GOT3 (cell line): Measurements from ENCODE around the gene SETD6.

ENCODE experiments used
- DNase-seq: peaks from one replicate; lab custom pipeline; 2025; ENCODE audit warnings: mixed read lengths; lab: John Stamatoyannopoulos, UW

SETD6 gene

GRCh38 chr16:58493756-58494431 is 21.4 kb upstream of the SETD6 start:
- no peak for DNase-seq

DNA sequence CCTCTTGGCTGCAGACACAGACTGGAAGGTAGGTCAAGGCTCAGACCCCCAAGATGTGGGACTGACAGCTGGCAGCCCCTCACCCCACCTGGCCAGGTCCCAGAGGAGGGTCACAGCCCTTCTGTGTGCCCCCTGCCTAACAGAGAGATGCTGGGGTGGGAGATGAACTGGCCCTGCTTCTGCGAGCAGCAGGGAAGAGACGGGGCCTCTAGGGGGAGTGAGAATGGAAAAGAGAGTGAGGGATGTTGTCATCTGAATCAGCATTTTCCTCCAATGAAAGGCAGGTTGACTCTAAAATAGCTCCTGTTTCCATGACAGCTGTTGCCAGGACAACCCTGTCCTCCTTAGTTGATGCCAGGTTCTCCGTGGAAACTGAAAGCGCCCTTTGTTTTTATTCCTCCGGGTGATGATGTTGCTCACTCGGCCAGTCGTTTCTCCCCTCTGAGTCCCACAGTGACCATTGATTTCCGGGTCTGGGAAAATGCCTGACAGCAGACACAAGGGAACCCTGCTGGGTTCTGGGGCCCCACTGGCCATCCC is 20.3 kb upstream of the SETD6 start:
- DNase-seq = peak; percentile 55

DNA sequence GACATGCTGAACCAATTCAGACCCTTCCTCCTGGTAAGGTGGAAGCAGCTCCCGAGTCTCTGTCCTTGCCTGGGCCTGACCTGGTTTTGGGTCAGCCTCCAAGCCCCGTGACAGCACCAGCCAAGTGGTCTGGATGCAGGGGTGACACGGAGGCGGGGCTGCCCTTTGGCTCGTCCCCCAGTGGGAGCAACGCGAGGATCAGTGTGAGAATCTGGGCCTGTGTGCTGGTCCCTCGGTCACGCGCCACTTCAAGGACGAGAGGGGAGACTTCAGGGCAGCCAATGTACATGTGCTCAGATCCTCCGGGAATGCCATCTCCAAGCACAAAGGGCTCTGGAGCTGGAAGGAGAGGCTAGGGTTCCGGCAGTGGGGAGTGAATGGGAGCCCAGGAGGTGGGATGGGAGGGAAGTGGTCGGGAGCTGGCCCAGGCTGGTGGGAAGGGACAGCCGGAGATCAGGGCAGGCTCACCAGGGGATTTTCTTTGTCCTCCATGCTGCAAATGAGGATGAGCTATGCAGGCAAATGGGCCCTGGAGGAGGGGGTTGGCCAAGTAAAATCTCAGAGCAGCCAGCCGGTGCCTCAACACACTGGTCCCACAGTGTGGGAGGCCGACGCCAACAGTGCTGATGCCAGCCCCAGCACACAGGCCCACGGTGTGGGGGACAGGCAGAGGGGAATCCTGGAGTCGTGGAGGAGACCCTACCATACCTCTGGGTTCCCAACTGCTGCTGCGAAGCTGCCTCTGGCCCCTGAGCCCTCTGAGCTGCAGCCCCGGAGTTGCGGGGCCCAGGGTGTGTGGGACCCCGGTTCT is 19.6 kb upstream of the SETD6 start:
- DNase-seq = no peak

GRCh38 chr16:58497468-58497867 is 17.8 kb upstream of the SETD6 start:
- no peak for DNase-seq

- no peak for DNase-seq
Measured at GRCh38 chr16:58497935-58498334, 17.4 kb upstream of the SETD6 start.

DNA sequence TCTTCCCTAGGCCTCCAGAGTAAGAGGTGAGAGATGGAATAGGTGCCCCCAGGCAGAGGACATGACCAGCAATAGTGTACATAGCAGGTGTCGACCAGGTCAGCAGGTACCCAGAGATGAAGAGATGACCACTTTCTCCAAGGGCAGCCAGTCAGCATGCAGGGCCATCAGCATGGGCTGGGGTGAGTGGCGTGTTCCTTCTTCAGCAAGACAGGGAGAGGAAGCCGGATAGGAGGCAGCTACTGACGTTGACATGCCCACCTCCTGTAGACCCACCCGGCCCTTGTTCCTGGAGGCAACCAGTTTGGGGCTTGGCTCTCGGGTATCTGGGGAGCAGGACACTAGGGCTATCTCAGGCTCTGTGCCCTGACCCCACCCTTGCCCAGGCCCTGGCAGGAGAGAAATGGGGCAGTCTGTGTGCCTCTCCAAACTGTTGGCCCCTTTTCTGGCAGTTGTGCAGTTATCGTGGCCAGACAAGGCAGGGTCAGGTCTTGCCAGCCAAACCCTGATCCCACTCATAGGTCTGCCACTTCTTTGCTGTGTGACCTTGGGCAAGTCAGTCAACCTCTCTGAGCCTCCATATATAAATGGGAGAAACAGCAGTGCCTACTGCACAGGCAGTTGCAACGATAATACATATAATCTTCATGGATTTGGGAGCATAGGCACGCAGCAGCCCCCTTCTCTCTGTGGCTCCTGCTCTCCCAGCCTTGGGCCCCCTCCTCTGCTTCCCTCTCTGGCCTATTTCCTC is 16.8 kb upstream of the SETD6 start:
- DNase-seq = no peak

DNA sequence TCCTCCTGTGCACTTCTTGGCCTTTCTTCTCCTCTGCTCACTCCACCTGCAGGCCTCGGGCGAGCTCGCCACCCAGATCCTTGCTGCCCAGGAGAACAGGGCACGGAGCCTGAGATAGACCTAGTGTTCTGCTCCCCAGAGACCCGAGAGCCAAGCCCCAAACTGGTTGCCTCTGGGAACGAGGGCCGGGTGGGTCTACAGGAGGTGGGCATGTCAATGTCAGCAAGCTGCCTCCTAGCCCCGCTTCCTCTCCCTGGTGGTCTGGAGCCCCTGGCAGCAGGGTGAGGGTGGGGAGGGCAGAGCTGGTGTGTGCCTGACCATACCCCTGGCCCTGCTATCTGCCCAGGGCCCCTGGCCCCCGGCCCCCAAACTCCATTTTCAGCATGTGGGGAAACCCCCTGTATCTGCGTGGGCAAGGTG is 16.2 kb upstream of the SETD6 start:
- DNase-seq = no peak

DNA sequence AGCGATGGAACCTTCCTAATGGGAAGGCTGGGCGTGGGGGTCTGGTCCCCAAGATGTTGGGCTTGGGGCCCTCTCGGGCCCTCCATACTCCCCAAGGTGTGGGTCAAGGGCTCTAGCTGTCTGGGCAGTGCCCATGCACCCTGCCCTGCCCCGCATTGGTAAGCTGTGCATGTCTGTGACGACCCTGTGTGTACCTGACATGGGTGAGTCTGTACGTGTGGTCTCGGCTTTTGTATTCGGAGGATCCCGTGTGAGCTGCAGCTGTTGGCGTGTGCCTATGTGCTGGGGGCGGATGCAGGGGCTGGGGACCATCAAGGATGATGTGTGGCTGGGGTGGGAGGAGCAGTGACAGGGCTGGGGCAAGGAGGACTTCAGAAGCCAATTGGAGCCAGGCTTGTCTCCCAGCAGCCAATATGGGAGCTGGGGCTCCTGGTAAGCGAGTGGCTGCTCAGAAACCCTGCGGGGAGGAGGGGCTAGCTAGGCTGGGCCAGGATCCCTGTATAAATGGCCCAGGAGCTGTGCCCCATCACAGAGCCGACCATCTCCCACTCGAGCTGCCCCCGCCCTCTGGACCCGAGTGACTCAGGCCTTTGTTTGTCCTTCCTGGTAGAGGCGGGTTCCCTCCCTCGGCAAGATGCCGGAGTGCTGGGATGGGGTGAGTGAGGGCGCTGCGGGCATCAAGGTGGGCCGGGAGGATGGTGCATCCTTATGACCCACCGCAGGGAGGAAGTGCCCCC is 15.5 kb upstream of the SETD6 start, which contains the start of gene NDRG4:
TSS of gene NDRG4 (plus strand) at position 529 of the 737 bp plus-strand sequence. CDS start at position 635, 106 bp downstream.
- DNase-seq = peak; percentile 32

DNA sequence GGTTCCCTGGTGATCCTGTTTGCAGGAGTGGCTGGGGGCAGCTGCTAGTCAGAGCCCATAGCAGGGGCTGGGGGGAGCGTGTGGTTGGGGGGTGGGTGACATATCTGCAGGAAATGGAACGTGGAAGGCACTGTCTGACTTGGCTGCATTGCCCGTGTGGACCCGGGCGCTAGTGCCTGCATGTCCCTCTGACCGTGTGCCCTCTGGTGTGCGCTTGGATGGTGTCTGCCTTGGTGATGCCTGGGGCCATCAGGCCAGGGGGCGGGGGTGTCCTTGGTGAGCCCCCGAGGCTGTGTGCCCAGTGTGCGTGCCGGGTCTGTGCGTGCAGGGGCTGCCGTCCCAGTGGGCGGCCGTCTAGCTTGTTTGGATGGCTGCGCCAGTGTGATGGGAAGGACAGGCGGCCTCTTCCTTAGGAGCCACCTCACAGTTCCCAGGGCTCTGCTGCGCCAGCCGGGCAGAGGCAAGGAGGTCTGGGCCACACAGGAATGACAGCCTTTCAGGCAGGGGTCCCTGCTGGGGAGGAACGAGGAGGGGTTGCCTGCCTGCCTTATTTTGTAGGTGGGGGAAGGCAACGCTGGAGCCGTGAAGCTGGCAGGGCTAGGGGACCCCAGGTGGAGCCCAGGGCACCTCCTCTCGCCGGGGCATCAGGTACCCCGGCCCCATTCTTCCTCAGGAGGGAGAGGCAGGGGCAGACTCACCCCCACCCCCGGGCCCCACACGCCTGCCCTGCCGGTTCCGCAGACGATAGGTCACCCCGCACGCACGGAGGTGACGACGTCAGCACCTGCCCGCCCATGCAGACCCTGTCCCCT is 14.7 kb upstream of the SETD6 start:
- DNase-seq = no peak

- DNase-seq = no peak
Measured at GRCh38 chr16:58501242-58502131, 13.8 kb upstream of the SETD6 start.

DNA sequence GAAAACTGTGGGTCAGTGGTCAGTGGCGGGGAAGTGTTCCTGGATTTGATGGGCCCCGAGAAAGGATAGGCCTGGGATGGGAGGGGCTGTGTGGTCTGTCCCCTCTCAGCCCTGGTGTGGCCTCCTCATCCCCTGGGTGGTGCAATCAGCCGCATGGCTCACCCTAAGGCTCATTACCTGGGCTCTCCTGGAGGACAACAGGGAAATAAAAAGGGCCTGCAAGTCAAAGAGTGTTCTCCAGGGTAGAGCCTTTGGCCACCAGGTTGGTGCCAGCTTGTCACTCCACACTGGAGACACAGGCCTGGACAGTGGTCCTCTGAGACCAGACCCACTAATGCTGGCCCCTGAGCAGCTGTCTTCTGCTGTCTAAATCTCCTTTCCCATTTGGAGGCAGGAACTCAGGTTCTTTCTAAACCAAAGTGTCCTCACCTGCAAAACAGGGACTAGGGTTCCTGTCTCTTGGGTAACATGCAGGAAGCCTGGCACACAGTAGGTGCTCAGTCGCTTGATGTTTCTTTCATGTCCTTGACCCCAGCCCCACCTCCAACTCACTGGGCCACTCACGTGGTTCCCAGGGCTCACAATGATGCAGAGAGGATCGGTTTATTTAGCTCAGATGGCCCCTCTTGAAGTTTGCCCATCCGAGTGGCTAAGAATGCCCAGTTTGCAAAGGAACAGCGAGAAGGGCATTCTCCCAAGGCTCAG is 12.9 kb upstream of the SETD6 start:
- DNase-seq = no peak

GRCh38 chr16:58503166-58503862 is 12.0 kb upstream of the SETD6 start:
- DNase-seq = no peak

GRCh38 chr16:58503863-58504688 is 11.2 kb upstream of the SETD6 start:
- DNase-seq = no peak

- no peak for DNase-seq
Measured at GRCh38 chr16:58506241-58507194, 8.8 kb upstream of the SETD6 start.

DNA sequence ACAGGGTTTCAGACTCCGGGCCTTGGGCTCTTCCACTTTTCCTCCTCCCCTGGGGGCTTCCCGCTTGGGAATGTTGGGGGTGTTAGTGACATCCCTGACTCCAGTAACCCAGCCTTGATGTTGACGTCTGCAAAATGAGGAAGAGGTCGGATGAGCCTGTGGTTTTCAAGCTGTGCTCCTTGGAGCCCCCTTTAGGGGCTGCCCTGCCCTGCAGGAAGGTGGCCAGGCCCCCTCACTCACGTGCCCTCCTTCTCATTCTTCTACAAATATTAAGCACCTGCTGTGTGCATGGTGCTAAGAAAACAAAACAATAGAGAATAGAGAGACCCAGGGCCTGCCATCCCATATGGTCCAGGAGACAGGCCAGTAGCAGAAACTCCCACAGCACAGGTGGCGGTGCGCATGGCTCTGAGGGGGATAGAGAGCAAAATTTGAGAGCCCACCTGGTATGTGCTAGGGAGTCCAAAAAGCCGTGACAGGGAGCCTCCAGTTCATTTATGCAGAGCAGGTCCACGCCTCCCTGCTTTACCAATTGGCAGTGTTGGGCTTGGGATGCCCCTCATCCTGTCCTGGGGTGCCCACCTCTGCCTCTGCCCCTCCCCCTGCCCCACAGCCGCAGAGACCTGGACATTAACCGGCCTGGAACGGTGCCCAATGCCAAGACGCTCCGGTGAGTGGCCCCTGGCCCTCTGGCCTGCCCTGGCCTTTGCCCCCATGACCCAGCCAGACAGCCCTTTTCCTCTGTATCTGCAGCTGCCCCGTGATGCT is 7.9 kb upstream of the SETD6 start:
- DNase-seq = no peak
